CD4-positive, alpha-beta T cell treated with Interleukin-21 for 1 hour (primary cell): Measurements from ENCODE around the gene SETBP1.

ENCODE experiments used
- DNase-seq: peaks from one replicate; pipeline ENCODE4 v3.0.0-alpha.2; 2020

Gene SETBP1

GRCh38 chr18:44946529-44947113 is 265.9 kb downstream of the SETBP1 start:
- DNase-seq: no peak

- no peak for DNase-seq
Observed at GRCh38 chr18:44949967-44950366, 269.3 kb downstream of the SETBP1 start.

- no peak for DNase-seq
Observed at GRCh38 chr18:44950685-44951195, 270.1 kb downstream of the SETBP1 start.

- no peak for DNase-seq
Observed at GRCh38 chr18:44951748-44952147, 271.1 kb downstream of the SETBP1 start.

- DNase-seq: no peak
Observed at GRCh38 chr18:44954257-44954656, 273.6 kb downstream of the SETBP1 start.

GRCh38 chr18:44955825-44956224 is 275.1 kb downstream of the SETBP1 start:
- no peak for DNase-seq

GRCh38 chr18:44957025-44957424 is 276.3 kb downstream of the SETBP1 start:
- DNase-seq: no peak

- DNase-seq: no peak
Observed at GRCh38 chr18:44957461-44957860, 276.8 kb downstream of the SETBP1 start.

- no peak for DNase-seq
Observed at GRCh38 chr18:44958040-44958439, 277.4 kb downstream of the SETBP1 start.

GRCh38 chr18:44958455-44958854 is 277.8 kb downstream of the SETBP1 start:
- no peak for DNase-seq

GRCh38 chr18:44959013-44959412 is 278.3 kb downstream of the SETBP1 start:
- DNase-seq: no peak

- DNase-seq: no peak
Observed at GRCh38 chr18:44960580-44960979, 279.9 kb downstream of the SETBP1 start.

GRCh38 chr18:44961288-44961995 is 280.8 kb downstream of the SETBP1 start:
- no peak for DNase-seq

GRCh38 chr18:44967599-44967998 is 286.9 kb downstream of the SETBP1 start:
- no peak for DNase-seq

GRCh38 chr18:44968336-44968735 is 287.6 kb downstream of the SETBP1 start:
- DNase-seq: no peak

GRCh38 chr18:44969214-44969795 is 288.6 kb downstream of the SETBP1 start:
- no peak for DNase-seq

GRCh38 chr18:44973282-44973681 is 292.6 kb downstream of the SETBP1 start:
- DNase-seq: peak; percentile 7

- DNase-seq: no peak
Observed at GRCh38 chr18:44974174-44974573, 293.5 kb downstream of the SETBP1 start.

GRCh38 chr18:44977856-44978255 is 297.2 kb downstream of the SETBP1 start:
- no peak for DNase-seq

- no peak for DNase-seq
Observed at GRCh38 chr18:44979748-44980147, 299.1 kb downstream of the SETBP1 start.

- DNase-seq: no peak
Observed at GRCh38 chr18:44981121-44981520, 300.4 kb downstream of the SETBP1 start.

- DNase-seq: no peak
Observed at GRCh38 chr18:44986933-44987332, 306.2 kb downstream of the SETBP1 start.

- DNase-seq: no peak
Observed at GRCh38 chr18:44987371-44987770, 306.7 kb downstream of the SETBP1 start.
